Coronary artery (tissue), 2 donors: Measurements from ENCODE around the gene SETD4.
A peak's percentile ranks its signal among the peaks of the same experiment; 100 is the strongest.

Source experiments
- DNase-seq: peaks from one replicate; pipeline ENCODE4 v3.0.0-alpha.2; 2017; ENCODE audit warnings: low spot score
- H3K27ac ChIP-seq, 2 donors: fragments of 200-600 bp; sonication (generic); one replicate each; pipeline ENCODE4 v1.5.1; 2016 to 2019
- H3K4me3 ChIP-seq: fragments of 200-600 bp; sonication (generic); 2 replicates; pipeline ENCODE4 v1.5.1; 2016; ENCODE audit warnings: mild to moderate bottlenecking, moderate library complexity
- TF ChIP-seq, protein P1 (sequence below): fragments of 200-600 bp; sonication (generic); IDR thresholded peaks from one replicate; pipeline ENCODE4 v1.5.1; 2019; ENCODE audit warnings: antibody characterized with exemption

Gene SETD4

GRCh38 chr21:36059823-36060158 lies 535 bp downstream of the SETD4 start:
- peak overlapping the region; percentile 80 for H3K4me3 ChIP-seq
- peak overlapping the region; percentile 84 to 97 for H3K27ac ChIP-seq
- DNase-seq: peak; percentile 79

DNA sequence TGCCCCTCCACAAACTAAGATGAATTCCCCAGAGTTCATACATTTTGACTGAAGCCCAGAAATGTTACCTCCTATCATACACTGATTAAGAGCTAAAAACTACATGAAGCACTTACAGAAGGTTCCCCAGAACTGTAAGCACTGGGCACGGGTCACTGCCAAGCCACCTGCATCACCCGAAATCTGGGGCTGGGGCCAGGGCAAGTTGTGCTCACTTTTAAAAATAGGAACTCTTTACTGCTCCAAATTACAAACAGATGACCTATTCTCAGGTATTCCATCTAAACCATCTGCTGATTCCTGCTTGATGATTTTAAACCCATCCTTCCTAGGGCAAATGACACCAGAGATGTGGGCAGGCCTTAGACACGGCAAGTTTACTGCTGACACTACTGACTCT lies 4.8 kb downstream of the SETD4 start:
- H3K4me3 ChIP-seq: no peak overlapping the region
- TF ChIP-seq, protein P1, sequence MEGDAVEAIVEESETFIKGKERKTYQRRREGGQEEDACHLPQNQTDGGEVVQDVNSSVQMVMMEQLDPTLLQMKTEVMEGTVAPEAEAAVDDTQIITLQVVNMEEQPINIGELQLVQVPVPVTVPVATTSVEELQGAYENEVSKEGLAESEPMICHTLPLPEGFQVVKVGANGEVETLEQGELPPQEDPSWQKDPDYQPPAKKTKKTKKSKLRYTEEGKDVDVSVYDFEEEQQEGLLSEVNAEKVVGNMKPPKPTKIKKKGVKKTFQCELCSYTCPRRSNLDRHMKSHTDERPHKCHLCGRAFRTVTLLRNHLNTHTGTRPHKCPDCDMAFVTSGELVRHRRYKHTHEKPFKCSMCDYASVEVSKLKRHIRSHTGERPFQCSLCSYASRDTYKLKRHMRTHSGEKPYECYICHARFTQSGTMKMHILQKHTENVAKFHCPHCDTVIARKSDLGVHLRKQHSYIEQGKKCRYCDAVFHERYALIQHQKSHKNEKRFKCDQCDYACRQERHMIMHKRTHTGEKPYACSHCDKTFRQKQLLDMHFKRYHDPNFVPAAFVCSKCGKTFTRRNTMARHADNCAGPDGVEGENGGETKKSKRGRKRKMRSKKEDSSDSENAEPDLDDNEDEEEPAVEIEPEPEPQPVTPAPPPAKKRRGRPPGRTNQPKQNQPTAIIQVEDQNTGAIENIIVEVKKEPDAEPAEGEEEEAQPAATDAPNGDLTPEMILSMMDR: no peak
- no peak overlapping the region for H3K27ac ChIP-seq
- DNase-seq: no peak

More at GRCh38 chr21:36059823-36060158, 535 bp downstream of the SETD4 start:
- TF ChIP-seq, protein P1: no peak

DNA sequence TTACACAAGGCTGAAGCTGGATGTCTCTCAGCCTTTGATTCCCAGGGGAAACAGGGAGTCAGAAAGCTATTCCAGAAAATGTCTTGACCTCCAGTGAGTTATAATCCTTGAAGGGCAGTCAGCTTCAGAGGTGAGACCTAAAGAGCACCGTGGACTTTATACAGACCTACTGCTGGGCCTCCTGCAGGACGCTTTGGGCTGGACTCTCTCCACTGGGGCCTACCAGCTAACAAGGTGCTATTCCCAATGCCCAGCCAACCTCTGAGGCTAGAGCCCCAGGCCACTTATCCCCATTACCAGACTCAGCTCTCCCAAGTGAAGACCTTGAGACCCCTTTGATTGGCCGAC lies 6.6 kb downstream of the SETD4 start:
- TF ChIP-seq, protein P1: no peak
- no peak for DNase-seq
- Histone ChIP-seq H3K4me3 (no peak overlapping the region), H3K27ac (no peak overlapping the region)

- DNase-seq: no peak
- no peak overlapping the region for H3K4me3 ChIP-seq
- TF ChIP-seq, protein P1: no peak
- no peak overlapping the region for H3K27ac ChIP-seq
These were observed 7.2 kb downstream of the SETD4 start for GRCh38 chr21:36052860-36053714.

DNA sequence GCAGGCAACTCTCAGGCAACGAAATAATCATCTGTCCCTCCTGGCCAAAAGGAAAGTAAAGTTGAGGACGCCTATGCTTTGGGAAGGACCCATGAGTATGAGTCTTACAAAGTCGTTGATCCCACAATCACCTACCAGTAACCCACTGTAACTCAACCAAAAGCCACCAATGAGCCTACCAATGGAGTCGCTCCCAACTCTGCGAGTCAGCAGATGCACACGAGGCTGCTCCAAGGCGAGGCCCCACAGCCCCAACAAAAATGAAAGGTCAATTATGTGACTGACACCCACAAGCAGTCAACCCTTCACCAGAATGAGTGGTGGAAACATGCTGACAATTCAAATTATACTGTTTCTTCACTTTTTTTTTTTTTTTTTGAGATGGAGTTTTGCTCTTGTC lies 12.0 kb downstream of the SETD4 start:
- DNase-seq: no peak
- TF ChIP-seq, protein P1: no peak
- H3K4me3 ChIP-seq: no peak overlapping the region
- no peak overlapping the region for H3K27ac ChIP-seq

GRCh38 chr21:36047139-36047538 lies 13.2 kb downstream of the SETD4 start:
- no peak overlapping the region for H3K27ac ChIP-seq
- TF ChIP-seq, protein P1: no peak
- DNase-seq: no peak

GRCh38 chr21:36045993-36046392 lies 14.3 kb downstream of the SETD4 start:
- TF ChIP-seq, protein P1: no peak
- no peak for DNase-seq
- no peak overlapping the region for H3K27ac ChIP-seq

More at GRCh38 chr21:36047139-36047538, 13.2 kb downstream of the SETD4 start:
- H3K4me3 ChIP-seq: no peak overlapping the region

More at GRCh38 chr21:36045993-36046392, 14.3 kb downstream of the SETD4 start:
- H3K4me3 ChIP-seq: no peak overlapping the region
